NCI-H2171 (cell line): ENCODE results near the gene NDUFA5.
"Not testable (repeated sequence)": the region's sequence is repeated elsewhere in the genome, so short reads cannot be mapped to it uniquely, and the experiment has no call there.

Experiments
- DNase-seq: peaks from one replicate; lab custom pipeline; 2025; lab: John Stamatoyannopoulos, UW

Gene NDUFA5

GRCh38 chr7:123557016-123557397 lies 611 bp downstream of the NDUFA5 start:
- no peak for DNase-seq

- no peak for DNase-seq
These were observed 2.1 kb downstream of the NDUFA5 start for GRCh38 chr7:123555484-123555883.

- no peak for DNase-seq
These were observed 4.5 kb downstream of the NDUFA5 start for GRCh38 chr7:123553159-123553558.

- DNase-seq: no peak
These were observed 5.0 kb downstream of the NDUFA5 start for GRCh38 chr7:123552641-123553040.

- not testable (repeated sequence) for DNase-seq
These were observed 5.5 kb downstream of the NDUFA5 start for GRCh38 chr7:123552134-123552533.

GRCh38 chr7:123548406-123548805 lies 9.2 kb downstream of the NDUFA5 start:
- DNase-seq: no peak

- DNase-seq: no peak
These were observed 17.7 kb downstream of the NDUFA5 start for GRCh38 chr7:123539871-123540270.

- no peak for DNase-seq
These were observed 18.7 kb downstream of the NDUFA5 start for GRCh38 chr7:123538897-123539296.

- no peak for DNase-seq
These were observed 19.4 kb downstream of the NDUFA5 start for GRCh38 chr7:123538189-123538714.

GRCh38 chr7:123537026-123537642 lies 20.5 kb downstream of the NDUFA5 start:
- DNase-seq: no peak

- DNase-seq: no peak
These were observed 22.1 kb downstream of the NDUFA5 start for GRCh38 chr7:123535517-123535916.

- DNase-seq: peak; percentile 96
These were observed 23.0 kb downstream of the NDUFA5 start, which contains the start of gene IQUB for GRCh38 chr7:123534383-123535260. Gene IQUB, minus strand, starts transcription at chr7:123534595. Its CDS starts 22,255 bp downstream, at chr7:123512340.

- no peak for DNase-seq
These were observed 23.7 kb downstream of the NDUFA5 start for GRCh38 chr7:123533929-123534382.

GRCh38 chr7:123533553-123533917 lies 24.1 kb downstream of the NDUFA5 start:
- no peak for DNase-seq

GRCh38 chr7:123532788-123533552 lies 24.6 kb downstream of the NDUFA5 start:
- not testable (repeated sequence) for DNase-seq

GRCh38 chr7:123532343-123532742 lies 25.3 kb downstream of the NDUFA5 start:
- DNase-seq: not testable (repeated sequence)

GRCh38 chr7:123530035-123530591 lies 27.5 kb downstream of the NDUFA5 start:
- DNase-seq: not testable (repeated sequence)

GRCh38 chr7:123528265-123528664 lies 29.4 kb downstream of the NDUFA5 start:
- no peak for DNase-seq

GRCh38 chr7:123527712-123528225 lies 29.8 kb downstream of the NDUFA5 start:
- DNase-seq: not testable (repeated sequence)

GRCh38 chr7:123526533-123526932 lies 31.1 kb downstream of the NDUFA5 start:
- DNase-seq: not testable (repeated sequence)

GRCh38 chr7:123522066-123522465 lies 35.6 kb downstream of the NDUFA5 start:
- DNase-seq: no peak

- no peak for DNase-seq
These were observed 52.4 kb downstream of the NDUFA5 start for GRCh38 chr7:123505221-123505620.
